Right ventricle myocardium inferior (tissue), 1 donor: ENCODE data around the gene DVL1. TPM values are rescaled to one million over a fixed set of nuclear protein-coding genes. Genes with fewer than 3 reads are reported as not detected.

Experiments used
- ATAC-seq: fragments of 200-7000 bp; cut with Tn5 transposase; one replicate; pipeline ENCODE4 v1.9.1; 2020; ENCODE audit warnings: mild to moderate bottlenecking, moderate library complexity
- DNase-seq: peaks from one replicate; pipeline ENCODE4 v3.0.0; 2021; ENCODE audit errors: missing footprints
- intact Hi-C: fragments of 100-400 bp; cut with DNase I; formaldehyde crosslinking; loops from one replicate; pipeline ENCODE4 v1.11.0; 2022
- total RNA-seq: library from RNA; stranded (reverse); fragmentation: NEBNext Ultra II Directional; extraction: Animal tissue kit (Norgen Biotek cat#: 25700); gene quantifications from one replicate; pipeline ENCODE4 v1.2.1, GENCODE V29; 2021
- donor health status: DM: no; HTN: yes; CAD: no; lungs with severe emphysema.

The DVL1 gene
- total RNA-seq, 1 donor from 2014 or later = 119 TPM

- peak; percentile 11 for ATAC-seq
- DNase-seq = no peak
- intact Hi-C loops = no loop called here
Measured at GRCh38 chr1:1333551-1334241, 15.5 kb downstream of the DVL1 start.

GRCh38 chr1:1332774-1333480 is 16.3 kb downstream of the DVL1 start:
- DNase-seq (no peak), ATAC-seq (no peak)
- intact Hi-C loops = no loop called here

DNA sequence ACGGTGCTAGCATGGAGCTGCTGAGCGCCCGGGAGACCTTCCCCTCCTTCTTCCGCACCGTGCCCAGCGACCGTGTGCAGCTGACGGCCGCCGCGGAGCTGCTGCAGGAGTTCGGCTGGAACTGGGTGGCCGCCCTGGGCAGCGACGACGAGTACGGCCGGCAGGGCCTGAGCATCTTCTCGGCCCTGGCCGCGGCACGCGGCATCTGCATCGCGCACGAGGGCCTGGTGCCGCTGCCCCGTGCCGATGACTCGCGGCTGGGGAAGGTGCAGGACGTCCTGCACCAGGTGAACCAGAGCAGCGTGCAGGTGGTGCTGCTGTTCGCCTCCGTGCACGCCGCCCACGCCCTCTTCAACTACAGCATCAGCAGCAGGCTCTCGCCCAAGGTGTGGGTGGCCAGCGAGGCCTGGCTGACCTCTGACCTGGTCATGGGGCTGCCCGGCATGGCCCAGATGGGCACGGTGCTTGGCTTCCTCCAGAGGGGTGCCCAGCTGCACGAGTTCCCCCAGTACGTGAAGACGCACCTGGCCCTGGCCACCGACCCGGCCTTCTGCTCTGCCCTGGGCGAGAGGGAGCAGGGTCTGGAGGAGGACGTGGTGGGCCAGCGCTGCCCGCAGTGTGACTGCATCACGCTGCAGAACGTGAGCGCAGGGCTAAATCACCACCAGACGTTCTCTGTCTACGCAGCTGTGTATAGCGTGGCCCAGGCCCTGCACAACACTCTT is 17.0 kb downstream of the DVL1 start:
- intact Hi-C loops = no loop called here
- DNase-seq (no peak), ATAC-seq (no peak)

GRCh38 chr1:1331068-1331965 is 17.9 kb downstream of the DVL1 start, which contains the start of gene TAS1R3:
TSS of gene TAS1R3 (plus strand) at chr1:1331280. CDS start at chr1:1331346, 66 bp downstream.
- no peak for ATAC-seq
- DNase-seq = no peak
- intact Hi-C loops = no loop called here

GRCh38 chr1:1330366-1331067 is 18.7 kb downstream of the DVL1 start:
- intact Hi-C loops = no loop called here
- DNase-seq = no peak
- no peak for ATAC-seq

DNA sequence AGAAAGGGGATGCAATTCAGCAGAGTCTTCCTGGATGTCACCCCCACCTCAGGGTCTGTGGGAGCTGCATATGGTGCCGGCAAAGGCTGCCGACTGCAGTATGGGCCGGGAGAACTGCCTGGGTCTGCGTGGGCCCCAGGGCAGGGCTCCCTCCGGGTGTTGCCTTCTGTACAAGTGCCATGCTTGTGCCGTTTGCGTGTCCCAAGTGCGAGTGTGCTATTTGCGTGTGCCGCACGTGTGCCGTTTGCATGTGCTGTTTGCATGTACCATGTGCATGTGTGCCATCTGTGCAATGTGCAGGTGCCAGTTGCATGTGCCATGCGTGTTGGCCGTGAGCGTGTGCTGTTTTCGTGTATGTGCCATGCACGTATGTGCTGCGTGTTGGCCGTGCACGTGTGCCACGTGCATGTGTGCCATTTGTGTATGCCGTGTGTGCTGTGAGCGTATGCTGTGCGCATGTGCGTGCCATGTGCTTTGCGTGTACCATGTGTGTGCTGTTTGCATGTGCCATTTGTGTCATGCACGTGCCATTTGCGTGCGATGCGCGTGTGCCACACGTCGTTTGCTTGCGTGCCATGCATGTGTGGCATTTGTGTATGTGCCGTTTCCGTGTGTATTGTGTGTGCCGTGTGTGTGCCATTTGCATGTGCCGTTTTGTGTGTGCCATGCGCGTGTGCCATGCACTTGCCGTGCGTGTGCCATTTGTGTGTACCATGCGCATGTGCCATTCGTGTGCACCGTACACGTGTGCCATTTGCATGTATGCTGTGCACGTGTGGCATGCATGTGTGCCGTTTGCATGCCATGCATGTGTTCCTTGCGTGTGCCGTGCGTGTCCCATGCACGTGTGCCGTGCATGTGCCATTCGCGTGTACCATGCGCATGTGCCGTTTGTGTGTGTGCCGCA is 19.7 kb downstream of the DVL1 start:
- no peak for ATAC-seq
- intact Hi-C loops = no loop called here

DNA sequence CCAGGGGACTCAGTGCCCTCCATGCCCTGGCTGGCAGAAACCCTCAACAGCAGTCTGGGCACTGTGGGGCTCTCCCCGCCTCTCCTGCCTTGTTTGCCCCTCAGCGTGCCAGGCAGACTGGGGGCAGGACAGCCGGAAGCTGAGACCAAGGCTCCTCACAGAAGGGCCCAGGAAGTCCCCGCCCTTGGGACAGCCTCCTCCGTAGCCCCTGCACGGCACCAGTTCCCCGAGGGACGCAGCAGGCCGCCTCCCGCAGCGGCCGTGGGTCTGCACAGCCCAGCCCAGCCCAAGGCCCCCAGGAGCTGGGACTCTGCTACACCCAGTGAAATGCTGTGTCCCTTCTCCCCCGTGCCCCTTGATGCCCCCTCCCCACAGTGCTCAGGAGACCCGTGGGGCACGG is 21.0 kb downstream of the DVL1 start:
- DNase-seq (no peak), ATAC-seq (no peak)
- intact Hi-C loops = no loop called here

More for the DNA sequence above, 19.7 kb downstream of the DVL1 start:
- DNase-seq = no peak

DNA sequence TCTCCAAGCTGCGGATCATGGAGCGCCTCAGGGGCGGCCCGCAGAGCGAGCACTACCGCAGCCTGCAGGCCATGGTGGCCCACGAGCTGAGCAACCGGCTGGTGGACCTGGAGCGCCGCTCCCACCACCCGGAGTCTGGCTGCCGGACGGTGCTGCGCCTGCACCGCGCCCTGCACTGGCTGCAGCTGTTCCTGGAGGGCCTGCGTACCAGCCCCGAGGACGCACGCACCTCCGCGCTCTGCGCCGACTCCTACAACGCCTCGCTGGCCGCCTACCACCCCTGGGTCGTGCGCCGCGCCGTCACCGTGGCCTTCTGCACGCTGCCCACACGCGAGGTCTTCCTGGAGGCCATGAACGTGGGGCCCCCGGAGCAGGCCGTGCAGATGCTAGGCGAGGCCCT is 21.9 kb downstream of the DVL1 start:
- DNase-seq = no peak
- intact Hi-C loops = no loop called here
- ATAC-seq = no peak

GRCh38 chr1:1326075-1326605 is 23.1 kb downstream of the DVL1 start:
- intact Hi-C loops = no loop called here
- no peak for DNase-seq
- ATAC-seq = no peak

GRCh38 chr1:1325288-1326074 is 23.7 kb downstream of the DVL1 start:
- no peak for ATAC-seq
- intact Hi-C loops = loop anchor here (2.0 kb wide), 1 partner anchor 21 kb away; no protein-coding TSS in a partner anchor
- no peak for DNase-seq

GRCh38 chr1:1324524-1325287 is 24.5 kb downstream of the DVL1 start, which contains the start of the genes CPTP and INTS11:
TSS of gene CPTP (plus strand) at chr1:1324802. CDS start at chr1:1326911, 2,109 bp downstream.
TSS of gene INTS11 (minus strand) at chr1:1324660. CDS start at chr1:1324608, 52 bp downstream.
- DNase-seq = peak; percentile 96
- intact Hi-C loops = loop anchor here (2.0 kb wide), 1 partner anchor 22 kb away; no protein-coding TSS in a partner anchor

DNA sequence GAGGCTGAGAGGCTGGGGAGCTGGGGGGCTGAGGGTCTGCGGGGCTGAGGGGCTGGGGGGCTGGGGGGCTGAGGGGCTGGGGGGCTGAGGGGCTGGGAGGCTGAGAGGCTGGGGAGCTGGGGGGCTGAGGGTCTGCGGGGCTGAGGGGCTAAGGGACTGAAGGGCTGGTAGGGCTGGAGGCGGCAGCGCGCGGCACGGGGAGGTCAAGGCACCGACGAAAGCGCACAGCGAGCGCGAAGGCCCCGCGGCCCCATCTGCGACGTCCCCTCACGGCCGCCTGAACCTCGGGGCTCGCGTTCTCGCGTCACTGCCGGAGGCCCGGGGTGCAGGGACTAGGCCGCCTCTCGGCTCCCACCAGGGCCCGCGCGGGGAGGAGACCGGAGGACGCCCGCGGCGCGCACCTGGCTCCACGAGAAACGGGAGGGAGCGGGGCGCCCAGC is 25.1 kb downstream of the DVL1 start:
- intact Hi-C loops = loop anchor here (2.0 kb wide), 1 partner anchor 23 kb away; no protein-coding TSS in a partner anchor
- ATAC-seq = no peak
- DNase-seq = no peak

More at GRCh38 chr1:1324524-1325287, 24.5 kb downstream of the DVL1 start, which contains the start of the genes CPTP and INTS11:
- ATAC-seq = peak; percentile 81

GRCh38 chr1:1322952-1323351 is 26.3 kb downstream of the DVL1 start:
- no peak for DNase-seq
- no peak for ATAC-seq
- intact Hi-C loops = no loop called here

GRCh38 chr1:1322418-1322817 is 26.8 kb downstream of the DVL1 start:
- intact Hi-C loops = no loop called here
- DNase-seq (no peak), ATAC-seq (no peak)

DNA sequence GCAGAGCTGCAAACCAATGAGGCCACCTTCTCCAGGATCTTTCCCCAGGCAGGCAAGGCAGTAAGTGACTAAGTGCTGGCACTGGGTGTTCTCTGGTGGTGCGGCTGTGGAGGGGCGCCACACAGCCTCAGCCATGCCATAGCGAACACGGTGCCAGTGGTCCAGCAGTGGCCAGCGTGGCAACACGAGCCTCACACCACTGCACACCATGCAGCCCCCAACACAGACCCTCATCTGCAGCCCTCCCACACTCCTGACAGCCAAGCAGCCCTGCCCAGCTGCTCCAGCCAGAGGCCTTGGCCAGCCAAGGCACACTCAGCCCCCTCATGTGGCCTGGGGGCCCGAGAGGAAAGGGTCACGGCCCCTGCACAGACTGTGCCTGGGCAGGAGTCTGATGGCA is 27.7 kb downstream of the DVL1 start:
- no peak for ATAC-seq
- DNase-seq = no peak
- intact Hi-C loops = no loop called here
